ENCODE data around the gene MRPL53. TPM values are rescaled to one million over a fixed set of nuclear protein-coding genes. Genes with fewer than 3 reads are reported as not detected.

Gene MRPL53
- total and polyA plus RNA-seq, 2 of the 13 experiments (the other 11 are each of a cell fraction or from before 2014, with no cell fraction given), result 34.3 to 51.9 TPM

DNA sequence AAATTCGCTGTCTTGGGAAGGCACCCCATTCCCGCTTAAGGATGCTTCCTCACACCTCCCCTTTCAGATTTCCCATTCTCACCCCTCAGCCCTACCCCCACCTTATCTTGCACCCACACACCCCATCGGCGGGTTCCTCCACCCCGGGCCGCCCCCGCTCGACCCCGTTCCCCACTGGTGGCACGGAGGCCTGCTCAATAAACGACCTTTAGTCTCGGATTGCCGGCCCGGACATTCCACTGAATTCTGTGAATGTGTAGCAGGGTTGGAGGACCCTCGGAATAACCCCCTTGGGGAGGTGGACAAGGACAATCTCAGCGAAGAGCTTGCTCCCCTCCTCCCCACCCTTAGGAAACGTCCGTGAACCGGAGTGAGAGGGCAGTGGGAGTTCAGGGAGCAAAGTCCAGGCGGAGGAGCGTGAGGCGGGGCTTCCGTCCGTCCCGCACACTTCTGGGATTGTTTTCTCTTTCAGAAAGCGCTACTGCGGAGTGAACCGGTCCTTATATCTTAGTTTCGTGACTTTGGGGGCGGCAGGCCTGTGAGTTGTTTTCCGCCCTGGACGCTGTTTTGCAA is 29.8 kb upstream of the MRPL53 start (continued):
- TF ChIP-seq, protein P1, sequence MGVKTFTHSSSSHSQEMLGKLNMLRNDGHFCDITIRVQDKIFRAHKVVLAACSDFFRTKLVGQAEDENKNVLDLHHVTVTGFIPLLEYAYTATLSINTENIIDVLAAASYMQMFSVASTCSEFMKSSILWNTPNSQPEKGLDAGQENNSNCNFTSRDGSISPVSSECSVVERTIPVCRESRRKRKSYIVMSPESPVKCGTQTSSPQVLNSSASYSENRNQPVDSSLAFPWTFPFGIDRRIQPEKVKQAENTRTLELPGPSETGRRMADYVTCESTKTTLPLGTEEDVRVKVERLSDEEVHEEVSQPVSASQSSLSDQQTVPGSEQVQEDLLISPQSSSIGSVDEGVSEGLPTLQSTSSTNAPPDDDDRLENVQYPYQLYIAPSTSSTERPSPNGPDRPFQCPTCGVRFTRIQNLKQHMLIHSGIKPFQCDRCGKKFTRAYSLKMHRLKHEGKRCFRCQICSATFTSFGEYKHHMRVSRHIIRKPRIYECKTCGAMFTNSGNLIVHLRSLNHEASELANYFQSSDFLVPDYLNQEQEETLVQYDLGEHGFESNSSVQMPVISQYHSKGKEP (CRISPR knock-in tag; IDR thresholded peaks at IDR 0.05), result peak; percentile 49; the same call in 1 of the 2 replicates
- TF ChIP-seq, protein P2, sequence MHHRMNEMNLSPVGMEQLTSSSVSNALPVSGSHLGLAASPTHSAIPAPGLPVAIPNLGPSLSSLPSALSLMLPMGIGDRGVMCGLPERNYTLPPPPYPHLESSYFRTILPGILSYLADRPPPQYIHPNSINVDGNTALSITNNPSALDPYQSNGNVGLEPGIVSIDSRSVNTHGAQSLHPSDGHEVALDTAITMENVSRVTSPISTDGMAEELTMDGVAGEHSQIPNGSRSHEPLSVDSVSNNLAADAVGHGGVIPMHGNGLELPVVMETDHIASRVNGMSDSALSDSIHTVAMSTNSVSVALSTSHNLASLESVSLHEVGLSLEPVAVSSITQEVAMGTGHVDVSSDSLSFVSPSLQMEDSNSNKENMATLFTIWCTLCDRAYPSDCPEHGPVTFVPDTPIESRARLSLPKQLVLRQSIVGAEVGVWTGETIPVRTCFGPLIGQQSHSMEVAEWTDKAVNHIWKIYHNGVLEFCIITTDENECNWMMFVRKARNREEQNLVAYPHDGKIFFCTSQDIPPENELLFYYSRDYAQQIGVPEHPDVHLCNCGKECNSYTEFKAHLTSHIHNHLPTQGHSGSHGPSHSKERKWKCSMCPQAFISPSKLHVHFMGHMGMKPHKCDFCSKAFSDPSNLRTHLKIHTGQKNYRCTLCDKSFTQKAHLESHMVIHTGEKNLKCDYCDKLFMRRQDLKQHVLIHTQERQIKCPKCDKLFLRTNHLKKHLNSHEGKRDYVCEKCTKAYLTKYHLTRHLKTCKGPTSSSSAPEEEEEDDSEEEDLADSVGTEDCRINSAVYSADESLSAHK (CRISPR knock-in tag; IDR thresholded peaks at IDR 0.05; ENCODE audit: borderline replicate concordance), result 0 out of 2 replicates have a peak, but pooled peaks have one; percentile 57
- peak; percentile 80 for TF ChIP-seq PHF21A (CRISPR knock-in tag; IDR thresholded peaks at IDR 0.05)
- no peak for TF ChIP-seq ZNF224 (CRISPR knock-in tag; IDR thresholded peaks at IDR 0.05)
- no peak; the same call in 1 of the 2 replicates for TF ChIP-seq ZNF205 (CRISPR knock-in tag; IDR thresholded peaks at IDR 0.05)
- TF ChIP-seq, protein P3, sequence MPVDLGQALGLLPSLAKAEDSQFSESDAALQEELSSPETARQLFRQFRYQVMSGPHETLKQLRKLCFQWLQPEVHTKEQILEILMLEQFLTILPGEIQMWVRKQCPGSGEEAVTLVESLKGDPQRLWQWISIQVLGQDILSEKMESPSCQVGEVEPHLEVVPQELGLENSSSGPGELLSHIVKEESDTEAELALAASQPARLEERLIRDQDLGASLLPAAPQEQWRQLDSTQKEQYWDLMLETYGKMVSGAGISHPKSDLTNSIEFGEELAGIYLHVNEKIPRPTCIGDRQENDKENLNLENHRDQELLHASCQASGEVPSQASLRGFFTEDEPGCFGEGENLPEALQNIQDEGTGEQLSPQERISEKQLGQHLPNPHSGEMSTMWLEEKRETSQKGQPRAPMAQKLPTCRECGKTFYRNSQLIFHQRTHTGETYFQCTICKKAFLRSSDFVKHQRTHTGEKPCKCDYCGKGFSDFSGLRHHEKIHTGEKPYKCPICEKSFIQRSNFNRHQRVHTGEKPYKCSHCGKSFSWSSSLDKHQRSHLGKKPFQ (CRISPR knock-in tag; IDR thresholded peaks at IDR 0.05; ENCODE audit: insufficient replicate concordance), result no peak
- TF ChIP-seq ZNF530 (CRISPR knock-in tag; IDR thresholded peaks at IDR 0.05; ENCODE audit: low read depth), result no peak
- TF ChIP-seq HOXD1 (CRISPR knock-in tag; IDR thresholded peaks at IDR 0.05), result no peak
- no peak for TF ChIP-seq REL (CRISPR knock-in tag; conservative IDR thresholded peaks at IDR 0.05)
- TF ChIP-seq, protein P4, sequence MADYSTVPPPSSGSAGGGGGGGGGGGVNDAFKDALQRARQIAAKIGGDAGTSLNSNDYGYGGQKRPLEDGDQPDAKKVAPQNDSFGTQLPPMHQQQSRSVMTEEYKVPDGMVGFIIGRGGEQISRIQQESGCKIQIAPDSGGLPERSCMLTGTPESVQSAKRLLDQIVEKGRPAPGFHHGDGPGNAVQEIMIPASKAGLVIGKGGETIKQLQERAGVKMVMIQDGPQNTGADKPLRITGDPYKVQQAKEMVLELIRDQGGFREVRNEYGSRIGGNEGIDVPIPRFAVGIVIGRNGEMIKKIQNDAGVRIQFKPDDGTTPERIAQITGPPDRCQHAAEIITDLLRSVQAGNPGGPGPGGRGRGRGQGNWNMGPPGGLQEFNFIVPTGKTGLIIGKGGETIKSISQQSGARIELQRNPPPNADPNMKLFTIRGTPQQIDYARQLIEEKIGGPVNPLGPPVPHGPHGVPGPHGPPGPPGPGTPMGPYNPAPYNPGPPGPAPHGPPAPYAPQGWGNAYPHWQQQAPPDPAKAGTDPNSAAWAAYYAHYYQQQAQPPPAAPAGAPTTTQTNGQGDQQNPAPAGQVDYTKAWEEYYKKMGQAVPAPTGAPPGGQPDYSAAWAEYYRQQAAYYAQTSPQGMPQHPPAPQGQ (CRISPR knock-in tag; IDR thresholded peaks at IDR 0.05; ENCODE audit: borderline replicate concordance), result no peak
- TF ChIP-seq ZNF180 (CRISPR knock-in tag; IDR thresholded peaks at IDR 0.05; ENCODE audit: borderline replicate concordance, low read depth), result no peak
- no peak for TF ChIP-seq SNAPC2 (CRISPR knock-in tag; IDR thresholded peaks at IDR 0.05)
- TF ChIP-seq, protein P5, sequence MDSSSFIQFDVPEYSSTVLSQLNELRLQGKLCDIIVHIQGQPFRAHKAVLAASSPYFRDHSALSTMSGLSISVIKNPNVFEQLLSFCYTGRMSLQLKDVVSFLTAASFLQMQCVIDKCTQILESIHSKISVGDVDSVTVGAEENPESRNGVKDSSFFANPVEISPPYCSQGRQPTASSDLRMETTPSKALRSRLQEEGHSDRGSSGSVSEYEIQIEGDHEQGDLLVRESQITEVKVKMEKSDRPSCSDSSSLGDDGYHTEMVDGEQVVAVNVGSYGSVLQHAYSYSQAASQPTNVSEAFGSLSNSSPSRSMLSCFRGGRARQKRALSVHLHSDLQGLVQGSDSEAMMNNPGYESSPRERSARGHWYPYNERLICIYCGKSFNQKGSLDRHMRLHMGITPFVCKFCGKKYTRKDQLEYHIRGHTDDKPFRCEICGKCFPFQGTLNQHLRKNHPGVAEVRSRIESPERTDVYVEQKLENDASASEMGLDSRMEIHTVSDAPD (CRISPR knock-in tag; IDR thresholded peaks at IDR 0.05), result no peak
- no peak for TF ChIP-seq MYNN (CRISPR knock-in tag; IDR thresholded peaks at IDR 0.05; ENCODE audit: low read depth)
- TF ChIP-seq, protein P6, sequence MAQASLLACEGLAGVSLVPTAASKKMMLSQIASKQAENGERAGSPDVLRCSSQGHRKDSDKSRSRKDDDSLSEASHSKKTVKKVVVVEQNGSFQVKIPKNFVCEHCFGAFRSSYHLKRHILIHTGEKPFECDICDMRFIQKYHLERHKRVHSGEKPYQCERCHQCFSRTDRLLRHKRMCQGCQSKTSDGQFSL (CRISPR knock-in tag; IDR thresholded peaks at IDR 0.05), result 0 out of 2 replicates have a peak, but pooled peaks have one; percentile 42
- TF ChIP-seq BORCS8-MEF2B (CRISPR knock-in tag; IDR thresholded peaks at IDR 0.05), result peak; percentile 75; the same call in 1 of the 2 replicates
- TF ChIP-seq, protein P7, sequence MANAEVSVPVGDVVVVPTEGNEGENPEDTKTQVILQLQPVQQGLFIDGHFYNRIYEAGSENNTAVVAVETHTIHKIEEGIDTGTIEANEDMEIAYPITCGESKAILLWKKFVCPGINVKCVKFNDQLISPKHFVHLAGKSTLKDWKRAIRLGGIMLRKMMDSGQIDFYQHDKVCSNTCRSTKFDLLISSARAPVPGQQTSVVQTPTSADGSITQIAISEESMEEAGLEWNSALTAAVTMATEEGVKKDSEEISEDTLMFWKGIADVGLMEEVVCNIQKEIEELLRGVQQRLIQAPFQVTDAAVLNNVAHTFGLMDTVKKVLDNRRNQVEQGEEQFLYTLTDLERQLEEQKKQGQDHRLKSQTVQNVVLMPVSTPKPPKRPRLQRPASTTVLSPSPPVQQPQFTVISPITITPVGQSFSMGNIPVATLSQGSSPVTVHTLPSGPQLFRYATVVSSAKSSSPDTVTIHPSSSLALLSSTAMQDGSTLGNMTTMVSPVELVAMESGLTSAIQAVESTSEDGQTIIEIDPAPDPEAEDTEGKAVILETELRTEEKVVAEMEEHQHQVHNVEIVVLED (CRISPR knock-in tag; IDR thresholded peaks at IDR 0.05; ENCODE audit: borderline replicate concordance), result no peak

Measured in HepG2 (cell line).